ENCODE data around the gene L1CAM.

GRCh38 chrX:153863251-153863991, 22.6 kb downstream of the L1CAM start:
- TF ChIP-seq CTCF (IDR thresholded peaks at IDR 0.05) (no peak), EZH2phosphoT487 (IDR thresholded peaks at IDR 0.05) (no peak), EZH2 (IDR thresholded peaks at IDR 0.05) (no peak)

All from neural progenitor cell (in vitro differentiated cells).